Neutrophil (primary cell): ENCODE data around the gene TTC5.

Experiments
- H3K27ac ChIP-seq: fragments of 200-600 bp; sonication (generic); 2 replicates; pipeline ENCODE4 v1.5.1; 2016; ENCODE audit warnings: mild to moderate bottlenecking, moderate library complexity
- H3K27me3 ChIP-seq: fragments of 200-600 bp; sonication (generic); 2 replicates; pipeline ENCODE4 v1.6.0; 2016; ENCODE audit warnings: mild to moderate bottlenecking
- H3K36me3 ChIP-seq: fragments of 200-600 bp; sonication (generic); 2 replicates; pipeline ENCODE4 v1.5.1; 2017
- H3K4me1 ChIP-seq, 2 experiments: fragments of 200-600 bp in 1 of 2; sonication (generic) in 1 of 2; 1 replicate in 1 of 2; 2 replicates in 1 of 2; pipeline versions ENCODE4 v1.5.1 to v1.6.1; 2013 to 2016; ENCODE audit warnings: low read depth in 1 of 2, low read length in 1 of 2, mild to moderate bottlenecking in 1 of 2, moderate library complexity in 1 of 2; ENCODE audit not compliant: control insufficient read depth in 1 of 2, insufficient read depth in 1 of 2
- H3K4me3 ChIP-seq, 2 experiments: fragments of 200-600 bp in 1 of 2; sonication (generic) in 1 of 2; 1 replicate in 1 of 2; 2 replicates in 1 of 2; pipeline ENCODE4 v1.5.1; 2013 to 2016; ENCODE audit warnings: low read depth in 1 of 2, low read length in 1 of 2, mild to moderate bottlenecking in 1 of 2, moderate library complexity in 1 of 2
- H3K9me3 ChIP-seq: fragments of 200-600 bp; sonication (generic); 2 replicates; pipeline ENCODE4 v1.5.1; 2016
- CTCF ChIP-seq: fragments of 200-600 bp; sonication (generic); IDR thresholded peaks from 2 replicates; pipeline ENCODE4 v1.5.1; 2016; ENCODE audit warnings: antibody characterized with exemption

TTC5 gene

DNA sequence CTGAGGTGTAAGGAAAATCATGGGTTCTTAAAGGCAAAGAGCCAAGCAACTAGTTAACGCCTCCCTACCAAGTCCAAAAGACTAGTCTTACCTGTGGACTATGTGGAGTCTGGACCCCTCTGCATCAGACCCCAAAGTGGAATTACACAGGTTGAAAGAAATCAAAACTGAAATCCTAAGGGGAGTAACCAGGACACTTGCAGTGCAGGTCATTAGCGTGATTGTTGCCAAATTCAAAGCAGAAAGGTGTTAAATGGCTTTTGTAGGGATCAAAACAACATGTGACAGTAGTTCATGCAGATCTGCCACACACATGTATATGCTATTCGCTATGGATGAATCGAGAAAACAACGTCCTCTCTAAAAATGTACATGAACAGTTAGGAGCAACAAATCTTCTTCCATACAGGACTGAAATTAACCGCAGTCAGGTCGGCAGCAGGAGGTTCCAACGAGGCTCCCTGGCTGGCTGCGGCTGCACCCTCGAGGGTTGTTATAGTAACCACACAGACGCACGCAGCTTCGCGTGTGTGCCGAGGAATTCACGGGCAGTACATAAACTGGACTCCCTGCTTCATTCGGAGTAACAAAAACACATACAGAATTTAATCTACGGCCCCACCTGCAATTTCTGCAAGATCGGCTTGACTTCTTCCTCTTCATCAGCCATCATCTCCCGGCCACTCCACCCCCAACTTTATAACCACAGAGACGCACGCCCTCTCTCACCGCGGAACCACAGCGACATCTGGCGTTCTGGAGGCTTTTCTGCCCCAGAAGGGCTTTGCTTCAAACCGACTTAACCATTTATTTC lies at the start of gene TTC5:
TTC5 (minus strand) TSS at position 687 of the 814 bp plus-strand sequence; CDS start at position 673, 14 bp downstream.
- peak; percentile 85 for TF ChIP-seq CTCF
- peaks cover 16% of the 10 kb centered on the region for H3K36me3 ChIP-seq
- peaks cover 7 to 11% of the 10 kb centered on the region in 2 experiments for H3K4me1 ChIP-seq
- H3K4me3 ChIP-seq = peak within 1 kb of the TSS; percentile 62 to 80
- no peaks in the 10 kb centered on the region for H3K9me3 ChIP-seq
- H3K27ac ChIP-seq = peak within 1 kb of the TSS; percentile 64
- no peaks in the 10 kb centered on the region for H3K27me3 ChIP-seq

DNA sequence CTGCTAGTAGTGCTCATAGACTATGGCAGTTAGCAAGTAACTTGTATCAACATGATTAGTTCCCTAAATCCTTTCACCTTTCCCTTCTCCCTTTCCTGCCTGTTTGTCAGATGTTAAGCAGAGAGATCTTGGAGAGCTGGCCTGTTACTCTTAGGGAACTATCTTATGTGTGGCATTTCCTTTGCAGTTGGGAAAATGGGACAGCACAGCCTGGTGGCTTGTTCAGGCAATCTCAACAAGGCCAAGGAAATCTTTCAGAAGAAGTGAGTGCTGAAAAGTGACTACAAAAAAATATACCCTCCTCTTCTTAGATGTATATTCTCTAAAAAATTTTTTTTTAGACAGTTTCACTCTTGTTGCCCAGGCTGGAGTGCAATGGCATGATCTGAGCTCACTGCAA lies 45.1 kb upstream of the TTC5 start:
- no peak overlapping the region for H3K27ac ChIP-seq
- H3K27me3 ChIP-seq = no peaks in the 10 kb centered on the region
- no peak for TF ChIP-seq CTCF
- peaks cover 26% of the 10 kb centered on the region for H3K36me3 ChIP-seq
- no peaks in the 10 kb centered on the region for H3K4me1 ChIP-seq
- H3K9me3 ChIP-seq = no peaks in the 10 kb centered on the region
- no peak overlapping the region for H3K4me3 ChIP-seq

- no peak for TF ChIP-seq CTCF
- Histone ChIP-seq H3K27me3 (no peaks in the 10 kb centered on the region), H3K36me3 (peaks cover 26% of the 10 kb centered on the region), H3K4me1 (no peaks in the 10 kb centered on the region), H3K4me3 (no peak overlapping the region), H3K27ac (no peak overlapping the region), H3K9me3 (no peaks in the 10 kb centered on the region)
These were observed 44.5 kb upstream of the TTC5 start for GRCh38 chr14:20350282-20350681.

DNA sequence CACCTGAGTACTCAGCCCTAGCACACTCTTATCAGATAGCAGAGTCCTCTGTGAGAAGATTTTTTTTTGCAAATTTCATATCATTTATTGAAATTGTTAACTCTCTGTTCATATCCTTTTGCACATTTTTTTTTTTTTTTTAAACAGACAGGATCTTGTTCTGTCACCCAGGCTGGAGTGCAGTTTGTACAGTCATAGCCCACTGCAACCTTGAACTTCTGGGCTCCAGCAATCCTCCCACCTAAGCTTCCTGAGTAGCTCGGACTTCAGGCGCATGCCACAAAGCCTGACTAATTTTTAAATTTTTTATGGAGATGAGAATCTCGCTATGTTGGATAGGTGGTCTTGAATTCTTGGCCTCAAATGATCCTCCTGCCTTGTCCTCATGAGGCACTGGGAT lies 42.0 kb upstream of the TTC5 start:
- Histone ChIP-seq H3K27me3 (no peaks in the 10 kb centered on the region), H3K9me3 (no peaks in the 10 kb centered on the region), H3K4me1 (peaks cover 9% of the 10 kb centered on the region in 2 experiments), H3K27ac (no peak overlapping the region), H3K4me3 (no peak overlapping the region), H3K36me3 (peaks cover 12% of the 10 kb centered on the region)
- no peak for TF ChIP-seq CTCF

GRCh38 chr14:20346713-20347112 lies 41.0 kb upstream of the TTC5 start:
- Histone ChIP-seq H3K4me1 (peaks cover 9 to 16% of the 10 kb centered on the region in 2 experiments), H3K4me3 (no peak overlapping the region), H3K27me3 (no peaks in the 10 kb centered on the region), H3K9me3 (no peaks in the 10 kb centered on the region), H3K27ac (no peak overlapping the region), H3K36me3 (peaks cover 12% of the 10 kb centered on the region)
- no peak for TF ChIP-seq CTCF
